ENCODE data around the gene NTHL1. TPM values are rescaled to one million over a fixed set of nuclear protein-coding genes. Genes with fewer than 3 reads are reported as not detected.

NTHL1 gene
- total and polyA plus RNA-seq, 2 experiments from 2014 or later, result 84.6 to 87.9 TPM

DNA sequence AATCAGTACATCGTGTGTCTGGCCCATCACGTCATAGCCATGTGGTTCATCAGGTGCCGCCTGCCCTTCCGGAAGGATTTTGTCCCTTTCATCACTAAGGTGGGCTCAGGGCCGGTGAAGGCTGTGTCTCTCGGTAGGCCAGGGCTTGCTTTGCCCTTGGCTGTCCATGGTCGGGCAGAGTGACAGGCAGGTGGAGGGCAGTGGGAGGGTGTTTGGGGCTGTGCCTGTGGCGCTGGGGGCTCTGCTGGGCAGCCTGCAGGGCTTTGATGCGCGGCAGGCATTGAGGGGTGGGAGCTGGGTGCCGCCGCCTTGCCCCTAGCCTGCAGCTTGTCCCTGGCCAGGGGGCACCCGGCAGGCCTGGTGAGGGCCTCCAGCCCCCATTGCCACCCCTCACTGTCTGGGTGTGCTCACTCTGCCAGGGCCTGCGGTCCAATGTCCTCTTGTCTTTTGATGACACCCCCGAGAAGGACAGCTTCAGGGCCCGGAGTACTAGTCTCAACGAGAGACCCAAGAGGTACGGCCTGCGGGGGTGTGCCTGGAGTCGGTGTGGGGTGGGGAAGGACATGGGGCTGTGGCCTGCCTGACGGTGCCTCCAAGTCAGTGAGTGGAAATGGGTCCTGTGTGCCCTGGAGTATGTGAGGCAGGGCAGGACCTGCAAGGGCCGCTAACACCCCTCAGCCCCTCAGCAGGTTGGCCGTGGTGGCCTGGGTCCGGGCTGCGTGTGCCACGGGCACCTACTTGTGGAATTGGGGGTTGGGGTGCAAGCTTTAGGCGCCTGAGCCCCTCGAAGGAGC, 28.6 kb upstream of the NTHL1 start (continued):
- TF ChIP-seq REST (IDR thresholded peaks at IDR 0.05; ENCODE audit: unreplicated experiment) (no peak), EZH2 (IDR thresholded peaks at IDR 0.05; ENCODE audit: low read depth, unreplicated experiment) (no peak), STAT1 (IDR thresholded peaks at IDR 0.05; ENCODE audit: unreplicated experiment) (no peak), ZNF114 (CRISPR knock-in tag; IDR thresholded peaks at IDR 0.05) (no peak), EZH2phosphoT487 (IDR thresholded peaks at IDR 0.05; ENCODE audit: unreplicated experiment) (no peak), POLR2AphosphoS5 (IDR thresholded peaks at IDR 0.05; ENCODE audit: low read depth) (no peak), JUNB (IDR thresholded peaks at IDR 0.05; ENCODE audit: unreplicated experiment) (no peak), NANOG (IDR thresholded peaks at IDR 0.05; ENCODE audit: borderline replicate concordance) (no peak), CTCF (conservative IDR thresholded peaks at IDR 0.05; ENCODE audit: low read depth in 2 of 2) (no peak)
- TF ChIP-seq, protein P1, sequence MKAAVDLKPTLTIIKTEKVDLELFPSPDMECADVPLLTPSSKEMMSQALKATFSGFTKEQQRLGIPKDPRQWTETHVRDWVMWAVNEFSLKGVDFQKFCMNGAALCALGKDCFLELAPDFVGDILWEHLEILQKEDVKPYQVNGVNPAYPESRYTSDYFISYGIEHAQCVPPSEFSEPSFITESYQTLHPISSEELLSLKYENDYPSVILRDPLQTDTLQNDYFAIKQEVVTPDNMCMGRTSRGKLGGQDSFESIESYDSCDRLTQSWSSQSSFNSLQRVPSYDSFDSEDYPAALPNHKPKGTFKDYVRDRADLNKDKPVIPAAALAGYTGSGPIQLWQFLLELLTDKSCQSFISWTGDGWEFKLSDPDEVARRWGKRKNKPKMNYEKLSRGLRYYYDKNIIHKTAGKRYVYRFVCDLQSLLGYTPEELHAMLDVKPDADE (IDR thresholded peaks at IDR 0.05), result no peak

- DNase-seq (ENCODE audit: low spot score) (no peak), ATAC-seq (no peak)
- H3K9me2 ChIP-seq (ENCODE audit: insufficient read depth), result no peaks in the 10 kb centered on the region
- Mint-ChIP-seq H3K27ac (no peak overlapping the region), H3K27me3 (ENCODE audit: insufficient read depth, low read depth, poor library complexity) (peaks cover 1% of the 10 kb centered on the region), H3K9me3 (no peaks in the 10 kb centered on the region), H3K4me1 (no peaks in the 10 kb centered on the region), H3K4me3 (no peak overlapping the region), H3K36me3 (ENCODE audit: low read depth) (peaks cover 8% of the 10 kb centered on the region)
- H3K4me3 ChIP-seq, result no peak overlapping the region
- no peak overlapping the region for H3K27ac ChIP-seq (ENCODE audit: low read depth)
- H3K4me1 ChIP-seq (ENCODE audit: insufficient read depth), result no peaks in the 10 kb centered on the region
- H3K4me2 ChIP-seq, result no peak overlapping the region
- no peaks in the 10 kb centered on the region for H3K79me2 ChIP-seq (replicated peaks; ENCODE audit: insufficient read depth)
- H3F3A ChIP-seq (replicated peaks; ENCODE audit: low read depth), result no peaks in the 10 kb centered on the region
- H3K36me3 ChIP-seq (ENCODE audit: insufficient read depth), result no peaks in the 10 kb centered on the region; the same call in 1 of the 2 replicates
- no peaks in the 10 kb centered on the region; the same call in 1 of the 2 replicates for H4K20me1 ChIP-seq (replicated peaks; ENCODE audit: insufficient read depth)
- H2AFZ ChIP-seq, result no peak overlapping the region
- no peaks in the 10 kb centered on the region for H3K27me3 ChIP-seq (ENCODE audit: insufficient read depth)
- TF ChIP-seq NANOG (IDR thresholded peaks at IDR 0.05; ENCODE audit: borderline replicate concordance), result no peak
- TF ChIP-seq CTCF (conservative IDR thresholded peaks at IDR 0.05; ENCODE audit: low read depth in 2 of 2), result no peak
- no peak for TF ChIP-seq JUNB (IDR thresholded peaks at IDR 0.05; ENCODE audit: unreplicated experiment)
- TF ChIP-seq CREB1 (CRISPR knock-in tag; IDR thresholded peaks at IDR 0.05; ENCODE audit: low read depth), result no peak
These were observed 28.0 kb upstream of the NTHL1 start for GRCh38 chr16:2075631-2076030.

Data from GM23338 (cell line).